GM18519 (cell line): ENCODE measurements around the gene GRAP2.
"Not testable (repeated sequence)": the region's sequence is repeated elsewhere in the genome, so short reads cannot be mapped to it uniquely, and the experiment has no call there.

Experiments
- ATAC-seq: cut with Tn5 transposase; IDR thresholded peaks from one replicate; pipeline ENCODE4 v1.9.1; 2021; ENCODE audit warnings: mild to moderate bottlenecking, moderate library complexity; ENCODE audit not compliant: unreplicated experiment, low FRiP score

GRAP2 gene

DNA sequence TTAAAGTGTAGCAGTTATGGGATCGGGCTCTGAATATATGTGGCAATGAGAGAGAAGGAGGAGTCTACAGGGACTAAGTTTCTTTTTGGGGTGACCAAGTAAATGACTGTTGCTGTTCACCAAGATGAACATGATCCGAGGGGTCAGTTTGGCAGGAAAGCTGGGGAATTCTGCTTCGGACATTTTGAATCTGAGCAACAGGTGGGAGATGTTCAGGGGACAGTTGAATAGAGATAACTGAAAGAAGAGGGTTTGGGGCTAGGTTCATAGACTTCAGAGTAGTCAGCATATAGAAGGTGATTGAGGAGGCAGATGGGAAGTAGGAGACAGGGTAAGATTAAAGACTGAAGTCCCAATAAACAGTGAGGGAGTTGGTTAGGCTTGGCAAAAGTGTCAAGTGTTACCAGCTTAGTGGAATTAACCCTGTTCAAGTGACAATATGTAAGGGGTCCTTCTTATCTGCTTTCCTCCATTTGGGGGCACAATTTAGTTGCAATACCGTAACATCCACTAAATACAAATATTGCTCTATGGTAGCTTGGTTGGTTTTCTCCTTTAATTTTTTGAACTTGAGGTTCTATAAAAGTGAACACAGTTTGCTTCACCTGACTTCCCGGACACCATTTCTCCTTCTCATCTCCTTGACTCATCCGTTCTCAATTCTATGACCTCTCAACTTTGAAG is 4.4 kb upstream of the GRAP2 start:
- no peak for ATAC-seq

DNA sequence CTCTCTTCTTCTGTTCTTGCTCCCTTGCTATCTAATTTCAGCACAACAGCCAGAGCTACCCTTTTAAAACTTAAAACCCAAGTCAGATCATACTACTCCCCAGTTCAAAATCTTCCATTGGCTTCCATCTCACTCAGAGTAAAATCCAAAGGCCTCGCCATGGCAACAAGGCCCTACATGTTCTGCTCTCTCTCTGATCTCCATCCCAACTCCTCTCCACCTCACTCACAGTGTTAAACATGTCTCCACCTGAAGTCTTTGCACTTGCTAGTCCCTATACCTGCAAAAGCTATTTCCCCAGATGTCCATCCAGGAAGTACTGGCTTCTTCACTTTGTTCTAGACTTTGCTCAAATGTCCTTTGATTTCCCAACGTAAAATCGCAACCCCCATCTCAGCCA is 3.0 kb upstream of the GRAP2 start:
- ATAC-seq, result no peak

DNA sequence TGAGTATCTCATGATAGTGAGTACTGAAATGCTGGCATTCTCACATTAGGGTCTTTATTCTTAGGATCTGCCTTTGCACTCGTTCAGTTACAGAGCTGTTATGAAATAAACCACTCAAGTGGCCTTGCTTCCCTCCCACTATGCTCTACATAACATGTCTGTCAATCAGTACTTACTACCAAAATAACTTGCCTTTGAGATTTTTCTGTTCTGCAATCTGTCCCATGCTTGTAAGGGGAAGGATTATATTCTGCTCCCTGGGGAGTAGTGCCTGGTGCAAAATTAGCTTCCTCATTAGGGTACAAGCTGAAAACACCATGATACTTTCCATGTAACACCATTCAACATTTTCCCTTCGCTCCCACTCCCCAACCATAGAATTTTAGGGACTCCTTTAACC is 1.9 kb upstream of the GRAP2 start:
- ATAC-seq, result peak; percentile 49

DNA sequence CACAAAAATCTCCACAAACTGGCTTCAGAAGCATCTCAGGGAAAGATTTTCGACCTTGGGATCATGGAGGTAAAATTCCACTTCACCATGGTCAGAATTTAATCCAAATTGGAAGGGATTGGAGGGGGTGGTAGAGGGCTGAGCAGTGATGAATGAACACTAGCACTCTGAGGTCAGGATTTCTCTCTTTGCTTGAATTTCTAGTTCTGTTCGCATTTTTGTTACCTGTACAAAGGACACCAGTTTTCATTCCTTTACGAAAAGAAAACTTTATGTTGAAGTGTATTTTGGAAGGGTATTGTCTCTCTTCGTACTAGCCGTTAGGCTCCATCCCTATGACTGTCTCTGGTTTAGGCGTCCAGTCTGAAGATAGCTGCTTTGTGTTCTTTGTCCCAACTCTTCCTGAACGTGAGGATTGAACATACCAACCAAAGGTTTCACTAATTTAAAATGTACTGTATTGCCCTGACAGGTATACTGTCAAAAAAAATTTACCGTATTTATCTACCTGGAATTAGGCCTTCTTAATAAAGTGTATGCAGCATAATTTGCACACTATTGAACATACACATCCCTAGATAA is 772 bp downstream of the GRAP2 start:
- no peak for ATAC-seq

DNA sequence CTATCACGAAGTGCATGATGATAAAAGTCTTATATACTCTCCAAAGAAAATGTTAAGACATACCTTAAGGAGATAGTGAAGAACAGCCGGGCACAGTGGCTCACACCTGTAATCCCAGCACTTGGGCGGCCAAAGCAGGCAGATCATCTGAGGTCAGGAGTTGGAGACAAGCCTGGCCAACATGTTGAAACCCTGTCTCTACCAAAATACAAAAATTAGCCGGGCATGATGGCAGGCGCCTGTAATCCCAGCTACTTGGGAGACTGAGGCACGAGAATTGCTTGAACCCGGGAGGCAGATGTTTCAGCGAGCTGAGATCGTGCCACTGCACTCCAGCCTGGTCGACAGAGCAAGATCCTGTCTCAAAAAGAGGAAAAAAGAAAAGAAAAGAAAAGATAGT is 3.1 kb downstream of the GRAP2 start:
- ATAC-seq, result not testable (repeated sequence)

DNA sequence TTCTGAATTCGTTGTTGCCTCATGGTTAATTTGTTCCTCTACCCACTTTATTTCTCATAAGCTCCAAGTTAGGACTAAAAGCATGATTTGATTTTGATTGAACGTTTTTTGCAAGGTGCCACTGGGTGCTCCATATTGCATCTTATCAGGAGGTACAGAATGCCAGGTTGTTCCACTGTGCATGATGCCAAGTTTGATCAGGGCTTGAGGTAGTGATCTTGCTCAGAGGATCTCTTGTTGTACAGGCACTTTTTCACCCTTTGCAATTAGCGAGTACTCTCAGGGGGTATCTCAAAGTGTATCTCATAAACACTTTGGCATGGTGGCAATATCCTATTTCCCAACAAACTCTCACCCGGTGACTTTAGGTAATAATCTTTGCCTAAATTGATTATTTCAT is 4.0 kb downstream of the GRAP2 start:
- ATAC-seq, result no peak

DNA sequence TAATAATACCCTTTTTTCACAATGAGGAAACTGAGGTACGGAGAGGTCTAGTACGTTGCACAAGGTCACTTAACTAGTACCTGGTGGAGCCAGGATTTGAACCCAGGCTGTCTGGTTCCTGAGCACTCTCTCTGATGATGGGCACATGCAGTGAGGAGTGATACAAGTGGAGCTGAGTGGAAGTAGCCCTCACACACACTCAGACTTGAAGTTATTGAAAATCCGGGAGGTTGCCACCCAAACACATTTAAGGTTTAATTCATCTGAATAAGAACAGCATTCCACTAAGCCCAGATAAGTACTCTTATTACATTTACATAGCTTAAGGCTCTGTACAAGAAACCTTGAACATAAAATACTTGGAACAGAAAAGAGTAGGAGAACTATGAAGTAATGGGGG is 4.8 kb downstream of the GRAP2 start:
- ATAC-seq, result no peak

DNA sequence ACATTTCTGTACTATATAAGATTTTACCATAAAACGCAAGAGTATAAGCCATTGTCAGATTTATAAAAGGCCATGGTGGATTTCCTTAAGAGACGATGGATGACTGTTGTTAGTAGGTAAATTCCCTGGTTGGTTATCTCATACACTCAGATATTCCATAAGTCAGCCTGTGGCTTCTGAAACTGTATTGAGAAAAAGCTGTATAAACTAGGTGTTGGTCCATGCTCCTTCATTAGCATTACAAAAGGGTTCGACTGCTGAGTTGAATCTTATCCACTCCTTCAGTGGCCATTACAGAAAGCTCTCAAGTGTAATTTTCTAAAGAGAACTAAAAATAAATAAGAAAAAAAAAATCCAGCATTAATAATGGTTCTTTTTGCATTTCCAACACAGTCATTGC is 5.3 kb downstream of the GRAP2 start:
- ATAC-seq, result no peak

DNA sequence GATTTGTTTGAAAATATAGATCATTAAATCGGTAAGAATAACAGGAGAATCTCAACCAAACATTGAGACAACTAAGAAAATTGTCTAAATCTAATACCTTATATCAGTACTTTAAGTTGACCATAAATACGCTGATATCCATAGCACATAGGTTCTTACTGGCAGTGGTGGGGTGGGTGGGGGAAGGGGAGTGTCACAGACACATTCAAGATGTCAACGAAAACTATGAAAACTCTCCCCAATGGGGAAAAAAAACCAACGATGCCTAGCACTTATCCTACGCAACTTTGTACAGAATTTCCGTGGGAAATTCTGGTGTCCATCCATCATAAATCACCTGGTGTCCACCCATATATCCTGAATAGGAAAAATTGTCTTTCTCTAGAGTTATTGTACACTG is 6.2 kb downstream of the GRAP2 start:
- no peak for ATAC-seq

DNA sequence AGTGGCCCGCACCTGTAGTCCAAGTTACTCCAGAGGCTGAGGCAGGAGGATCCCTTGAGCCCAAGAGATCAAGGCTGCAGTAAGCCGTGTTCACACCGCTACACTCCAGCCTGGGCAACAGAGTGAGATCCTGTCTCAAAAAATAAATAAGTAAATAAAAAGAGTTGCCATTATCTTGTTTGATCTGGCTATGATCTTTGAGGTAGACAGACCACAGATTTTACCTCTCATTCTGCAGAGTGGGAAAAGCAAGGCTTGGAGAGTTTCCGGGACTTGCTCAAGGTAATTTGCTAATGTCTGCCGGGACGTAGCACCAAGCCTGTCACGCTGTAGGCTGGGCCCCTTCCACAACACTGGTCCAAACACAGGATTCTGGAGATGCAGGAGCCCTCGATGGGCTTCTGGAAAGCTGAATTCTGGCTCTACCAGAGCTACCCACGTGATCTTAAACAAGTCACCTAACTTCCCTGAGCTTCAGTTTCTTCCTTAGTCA is 6.8 kb downstream of the GRAP2 start:
- ATAC-seq, result no peak

DNA sequence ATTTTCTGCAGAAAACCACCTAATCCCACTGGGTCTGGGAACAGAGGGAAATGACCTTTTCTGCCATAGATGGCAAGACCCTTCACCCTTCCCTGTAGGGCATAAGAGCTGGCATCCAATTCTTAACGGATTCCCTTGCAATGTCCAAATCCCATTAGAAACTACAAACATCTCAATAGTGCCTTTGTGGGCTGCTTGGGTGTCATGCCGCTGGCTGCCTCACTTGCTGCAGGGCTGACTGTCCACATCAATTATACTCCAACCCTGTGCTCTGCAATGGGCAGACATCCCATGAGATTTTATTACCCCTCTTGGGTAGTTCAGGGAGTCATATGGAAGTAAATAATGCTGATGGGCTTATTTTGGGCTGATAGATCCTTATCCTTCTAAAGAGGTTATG is 7.3 kb downstream of the GRAP2 start:
- ATAC-seq, result no peak

DNA sequence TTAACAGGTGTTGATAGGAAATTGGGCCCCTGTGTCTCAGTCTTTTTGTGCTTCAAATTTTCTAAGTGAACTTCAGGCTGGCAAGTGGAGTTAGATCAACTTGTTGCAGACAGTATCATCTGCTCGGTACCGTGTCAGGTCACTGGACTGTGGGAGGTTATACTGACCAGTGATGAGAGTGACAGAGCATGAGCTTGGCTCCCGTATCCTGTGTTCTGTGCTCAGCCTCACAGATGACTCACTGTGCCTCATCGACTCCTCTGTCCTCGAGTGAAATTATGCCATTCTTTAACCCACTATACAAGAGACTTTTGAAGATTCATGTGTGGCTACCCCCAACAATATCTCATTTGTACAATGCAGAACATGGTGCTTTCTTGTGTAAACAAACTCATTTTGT is 7.9 kb downstream of the GRAP2 start:
- ATAC-seq, result no peak

DNA sequence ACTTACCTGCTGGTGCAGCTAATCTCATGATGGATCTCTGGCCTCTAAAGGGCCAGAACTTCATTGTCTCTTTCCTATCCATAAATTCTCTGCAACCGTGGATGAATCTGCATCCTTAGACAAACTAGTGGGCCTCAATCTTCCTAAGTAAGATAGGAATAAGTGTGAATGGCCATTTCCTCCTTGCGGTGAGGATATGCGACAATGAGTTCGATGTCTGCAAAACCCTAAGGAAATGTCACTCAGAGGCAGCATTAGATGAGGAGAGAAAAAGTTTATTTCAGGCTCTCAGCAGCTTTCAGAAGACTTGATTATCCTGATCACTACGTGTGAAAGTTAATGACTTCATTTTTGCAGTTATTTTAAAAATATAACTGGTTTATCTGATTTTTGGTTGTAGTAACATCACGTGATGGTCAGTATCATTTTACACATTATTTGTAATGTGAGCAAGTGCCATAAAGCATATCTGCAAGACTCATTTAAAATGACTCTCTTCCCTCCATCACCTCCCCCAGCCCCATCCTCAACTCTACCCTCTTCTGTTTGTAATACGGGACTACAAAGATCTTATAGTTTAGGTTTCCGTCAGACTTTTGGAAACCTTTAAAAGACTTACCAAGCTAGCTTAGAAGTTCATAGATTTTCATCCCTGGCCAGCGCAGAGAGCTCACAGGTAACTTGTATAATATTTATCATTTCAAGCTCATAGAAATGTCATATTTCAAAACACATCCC is 10.2 kb downstream of the GRAP2 start:
- ATAC-seq, result no peak

DNA sequence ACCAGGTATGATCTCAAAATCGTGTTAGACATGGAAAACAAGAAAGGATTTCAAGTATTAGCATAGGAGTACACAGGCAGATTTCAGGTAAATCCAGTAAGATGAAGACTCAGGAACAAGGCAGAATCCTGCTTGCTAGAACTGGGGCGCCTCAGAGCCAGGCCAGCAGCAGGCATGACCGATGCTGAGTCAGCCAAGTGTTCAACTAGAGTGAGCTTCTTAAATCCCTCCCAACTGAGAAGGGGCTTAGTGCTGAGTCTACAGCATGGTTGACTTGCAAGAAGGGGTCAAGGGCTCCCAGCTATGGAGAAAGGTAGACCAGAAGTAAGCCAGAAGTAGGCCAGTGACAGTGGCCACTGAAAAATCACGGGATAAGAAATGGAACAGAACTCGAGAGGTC is 12.4 kb downstream of the GRAP2 start:
- no peak for ATAC-seq

DNA sequence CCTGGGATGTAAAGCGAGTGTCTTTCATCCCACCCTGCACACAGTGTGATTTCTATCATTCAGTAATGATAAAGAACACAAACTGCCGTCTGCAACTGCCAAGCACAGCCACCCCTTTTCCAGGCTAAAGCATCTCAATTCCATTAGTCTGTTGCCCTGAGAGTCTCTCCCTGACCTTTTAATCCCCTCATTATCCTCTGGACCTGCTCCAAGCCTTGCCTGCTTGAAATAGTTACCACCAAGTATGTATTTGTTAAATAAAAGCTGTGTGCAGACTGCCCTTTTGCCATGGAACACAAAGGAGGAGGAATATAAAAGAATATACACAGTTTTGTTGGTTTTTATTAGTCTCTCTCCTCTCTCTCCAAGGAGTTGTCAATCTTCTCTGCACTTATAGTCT is 13.0 kb downstream of the GRAP2 start:
- no peak for ATAC-seq

DNA sequence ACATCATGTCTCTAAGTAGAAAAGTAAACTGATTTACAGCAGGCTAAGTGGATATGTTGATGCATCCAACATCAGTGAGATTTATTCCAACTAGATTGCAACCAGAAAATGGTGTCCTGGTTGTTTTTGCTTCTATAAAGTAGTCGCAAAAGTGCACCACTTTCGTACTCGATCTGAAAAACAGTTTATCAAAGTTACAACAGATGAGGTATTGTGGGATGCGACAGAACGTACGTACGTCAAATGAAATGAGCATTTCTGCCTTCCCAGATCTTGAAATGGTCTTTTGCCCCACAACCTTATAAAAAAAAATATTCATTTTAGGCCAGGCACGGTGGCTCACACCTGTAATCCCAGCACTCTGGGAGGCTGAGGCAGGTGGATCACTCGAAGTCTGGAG is 13.7 kb downstream of the GRAP2 start:
- no peak for ATAC-seq

DNA sequence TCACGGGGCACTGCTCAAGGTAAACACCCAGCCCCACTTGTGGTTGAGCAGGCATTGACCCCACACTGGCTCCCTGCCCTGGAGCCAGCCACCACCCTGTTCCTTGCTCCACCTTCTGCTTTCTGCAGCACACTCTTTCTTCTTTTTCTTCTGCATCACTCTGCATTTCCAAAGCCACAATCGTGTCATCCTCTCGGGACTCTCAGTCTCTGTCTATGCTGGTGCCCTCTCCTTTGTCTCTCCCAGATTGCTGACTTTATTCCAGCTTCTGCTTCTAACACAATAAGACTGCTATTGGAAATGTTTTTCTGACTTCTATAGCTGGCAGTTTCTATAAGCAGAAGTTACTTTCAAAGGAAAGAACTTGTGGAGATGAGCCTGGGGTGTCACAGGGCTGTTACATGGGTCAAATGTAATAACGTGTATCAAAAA is 14.4 kb downstream of the GRAP2 start:
- ATAC-seq, result no peak

DNA sequence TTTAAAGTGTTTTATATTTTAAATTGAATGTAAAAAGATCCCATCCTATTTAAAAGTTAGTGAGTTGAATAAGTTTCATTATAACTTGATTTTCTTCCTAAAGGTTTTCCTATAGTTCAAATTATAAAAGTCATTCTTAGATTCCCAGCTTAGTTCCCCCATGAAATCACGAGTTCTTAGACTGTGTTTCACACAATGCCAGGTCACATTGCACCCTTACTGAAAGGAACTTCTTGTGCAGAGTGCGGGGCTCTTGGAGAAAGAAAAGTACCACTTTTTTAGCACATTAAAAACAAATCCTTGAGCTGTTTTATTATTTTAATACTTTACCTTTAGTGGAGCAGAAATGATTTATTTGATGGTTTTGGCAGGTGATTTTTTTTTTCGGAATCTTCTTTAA is 15.6 kb downstream of the GRAP2 start:
- no peak for ATAC-seq

DNA sequence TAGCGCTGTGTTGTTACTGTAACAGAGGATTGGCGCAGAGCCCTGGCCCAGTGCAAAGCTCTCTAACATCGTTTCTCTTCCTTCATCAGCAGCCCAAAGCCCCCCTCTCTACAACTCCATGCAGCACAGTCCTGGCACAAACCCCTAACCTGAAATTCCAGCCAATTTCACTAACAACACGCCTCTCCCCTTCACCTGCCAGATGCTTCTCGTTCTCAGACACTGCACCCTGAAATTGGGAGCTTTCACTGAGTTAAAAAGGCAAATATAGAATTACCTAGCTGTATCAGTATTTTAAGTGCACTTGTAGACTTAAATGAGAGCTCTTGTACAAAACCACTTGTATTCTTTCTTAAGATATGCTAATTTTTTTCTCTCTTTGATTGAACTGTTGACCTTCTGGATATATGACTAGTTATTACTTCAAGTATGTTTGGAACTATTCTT is 16.3 kb downstream of the GRAP2 start:
- no peak for ATAC-seq

DNA sequence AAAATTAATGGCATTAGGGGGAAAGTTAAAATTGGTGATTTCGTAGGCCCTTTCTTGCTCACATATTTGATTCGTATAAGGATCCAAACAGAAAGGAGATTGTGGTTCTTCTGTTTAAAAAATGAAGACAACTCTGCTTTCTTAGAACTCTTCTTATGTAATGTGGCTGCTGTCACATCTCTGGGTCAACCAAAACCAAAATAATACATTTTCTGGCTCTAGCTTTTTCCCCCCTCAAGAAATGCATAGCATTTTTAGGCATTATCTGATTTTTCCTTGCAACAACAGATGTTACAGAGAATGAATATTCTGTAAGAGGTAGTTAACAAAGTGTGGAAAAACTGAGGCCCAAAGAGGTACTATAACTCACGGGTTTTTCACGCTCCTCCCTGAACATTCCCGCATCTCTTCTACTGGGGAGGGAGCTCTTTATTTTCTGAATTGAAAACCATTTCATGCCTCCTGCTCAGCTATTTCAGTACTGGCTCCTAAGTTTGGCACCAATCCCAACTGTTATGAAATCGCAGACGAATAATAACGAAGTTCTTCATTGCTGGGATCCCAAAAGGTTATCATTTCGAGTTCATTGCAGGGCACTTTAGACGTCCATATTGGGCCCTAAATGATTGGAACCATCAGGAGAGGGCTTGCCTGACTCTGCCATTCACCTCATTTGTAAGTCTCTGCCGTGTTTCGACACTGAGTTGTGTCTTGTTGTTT is 17.1 kb downstream of the GRAP2 start:
- no peak for ATAC-seq

DNA sequence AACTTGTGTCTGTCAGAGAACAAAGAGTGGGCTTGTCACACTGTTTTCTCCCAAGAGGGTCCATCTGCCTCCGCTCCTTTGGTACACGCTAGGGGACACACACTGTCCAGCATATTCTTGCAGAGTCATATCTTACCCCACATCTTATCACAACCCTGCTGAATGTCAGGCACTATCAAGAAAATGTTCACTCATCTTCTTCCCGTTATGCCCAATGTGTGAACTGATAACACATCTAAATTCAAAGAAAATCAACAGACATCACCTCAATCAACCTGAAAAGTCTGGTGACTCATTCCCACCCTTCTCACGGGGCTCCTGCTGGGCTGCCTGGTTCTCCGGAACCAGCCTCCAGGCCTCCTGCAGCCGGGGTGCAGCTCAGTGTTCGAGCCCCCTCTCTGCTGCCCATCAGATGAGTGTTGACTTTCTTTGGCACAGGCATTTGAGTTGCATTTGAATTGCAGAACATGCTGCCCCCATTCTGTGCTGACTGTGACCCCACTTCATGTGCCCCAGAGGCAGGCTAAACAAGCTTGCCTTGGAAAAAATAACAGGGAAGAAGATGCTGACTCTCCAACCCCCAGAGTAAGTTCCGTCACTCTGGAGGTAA is 19.4 kb downstream of the GRAP2 start:
- no peak for ATAC-seq
